HFF-Myc (cell line): ENCODE measurements around the gene GTF2B.
"Not testable (repeated sequence)": the region's sequence is repeated elsewhere in the genome, so short reads cannot be mapped to it uniquely, and the experiment has no call there.

Experiments
- DNase-seq: peaks from one replicate; pipeline ENCODE4 v3.0.0-alpha.2; 2011; ENCODE audit warnings: low read depth; ENCODE audit errors: extremely low read depth
- H3K4me3 ChIP-seq: replicated peaks from 2 replicates; pipeline ENCODE4 v1.5.1; 2011; ENCODE audit warnings: low read depth, mild to moderate bottlenecking, control low read depth, low read length
- CTCF ChIP-seq: IDR thresholded peaks from 2 replicates; pipeline ENCODE4 v1.5.1; 2012; ENCODE audit warnings: mild to moderate bottlenecking, low read depth, low read length, control low read depth; ENCODE audit errors: missing control alignments

Gene GTF2B

GRCh38 chr1:88922214-88922613, 30.8 kb upstream of the GTF2B start:
- no peak for DNase-seq

GRCh38 chr1:88920845-88921244, 29.5 kb upstream of the GTF2B start:
- no peak for TF ChIP-seq CTCF
- H3K4me3 ChIP-seq: no peak overlapping the region
- no peak for DNase-seq

More at GRCh38 chr1:88922214-88922613, 30.8 kb upstream of the GTF2B start:
- no peak for TF ChIP-seq CTCF
- no peak overlapping the region for H3K4me3 ChIP-seq

GRCh38 chr1:88917321-88918025, 26.1 kb upstream of the GTF2B start:
- no peak for TF ChIP-seq CTCF
- no peak overlapping the region for H3K4me3 ChIP-seq
- DNase-seq: no peak

GRCh38 chr1:88916883-88917282, 25.5 kb upstream of the GTF2B start:
- no peak for DNase-seq
- TF ChIP-seq CTCF: no peak
- H3K4me3 ChIP-seq: no peak overlapping the region

- not testable (repeated sequence) for H3K4me3 ChIP-seq, DNase-seq
Measured at GRCh38 chr1:88911800-88912199, 20.4 kb upstream of the GTF2B start.

- no peak overlapping the region for H3K4me3 ChIP-seq
- DNase-seq: no peak
- no peak for TF ChIP-seq CTCF
Measured at GRCh38 chr1:88911161-88911560, 19.8 kb upstream of the GTF2B start.

- no peak for DNase-seq
- H3K4me3 ChIP-seq: no peak overlapping the region
- TF ChIP-seq CTCF: no peak
Measured at GRCh38 chr1:88910401-88910800, 19.0 kb upstream of the GTF2B start.
